Measurements from ENCODE around the gene NACAD. TPM values are rescaled to one million over a fixed set of nuclear protein-coding genes. Genes with fewer than 3 reads are reported as not detected.

Gene NACAD
- total RNA-seq, 2 donors from 2014 or later = 10.8 to 11.1 TPM

DNA sequence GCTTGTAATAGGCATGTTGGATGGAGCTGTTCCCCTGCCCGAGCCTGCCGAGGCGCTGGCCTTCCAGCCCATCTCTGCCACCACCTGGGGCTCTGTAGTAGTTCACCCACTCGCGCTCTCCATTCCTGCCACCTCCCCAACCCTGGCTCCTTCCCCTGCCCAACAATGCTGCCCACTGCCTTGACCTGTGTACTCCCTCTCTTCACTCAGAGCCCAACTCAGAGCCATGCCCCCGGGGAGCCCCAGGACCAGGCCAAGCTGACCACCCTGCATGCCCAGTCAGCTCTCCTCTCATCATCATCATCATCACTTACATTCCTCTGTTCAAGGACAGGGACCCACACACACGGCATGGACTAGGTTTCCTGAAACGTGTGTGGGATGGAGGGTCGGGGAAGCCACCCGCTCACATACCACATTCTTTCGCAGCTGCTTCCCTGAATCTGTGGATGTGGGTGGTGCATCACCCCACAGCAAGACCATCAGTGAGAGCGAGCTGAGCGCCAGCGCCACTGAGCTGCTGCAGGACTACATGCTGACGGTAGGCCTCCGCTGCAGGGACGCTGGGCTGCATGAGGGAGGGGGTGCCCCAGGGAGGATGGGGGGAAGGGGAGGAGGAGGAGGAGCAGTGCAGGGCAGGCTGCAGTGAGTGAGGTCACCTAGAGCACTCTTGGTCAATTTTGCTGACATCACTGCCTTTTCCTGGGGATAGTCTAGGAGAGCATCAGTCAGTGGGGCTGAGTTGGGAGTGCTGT lies 15.6 kb downstream of the NACAD start:
- ATAC-seq (ENCODE audit: insufficient number of reproducible peaks, low FRiP score, low read depth) (no peak), DNase-seq (ENCODE audit: low spot score) (no peak)
- no peaks in the 10 kb centered on the region for H3K9me3 ChIP-seq
- no peaks in the 10 kb centered on the region for H3K27me3 ChIP-seq (replicated peaks; ENCODE audit: insufficient read depth)
- H3K4me3 ChIP-seq = no peak overlapping the region
- no peak overlapping the region for H3K27ac ChIP-seq
- no peaks in the 10 kb centered on the region for H3K4me1 ChIP-seq (ENCODE audit: control insufficient read depth in 1 of 2, low read depth in 2 of 2)
- TF ChIP-seq, protein P1, sequence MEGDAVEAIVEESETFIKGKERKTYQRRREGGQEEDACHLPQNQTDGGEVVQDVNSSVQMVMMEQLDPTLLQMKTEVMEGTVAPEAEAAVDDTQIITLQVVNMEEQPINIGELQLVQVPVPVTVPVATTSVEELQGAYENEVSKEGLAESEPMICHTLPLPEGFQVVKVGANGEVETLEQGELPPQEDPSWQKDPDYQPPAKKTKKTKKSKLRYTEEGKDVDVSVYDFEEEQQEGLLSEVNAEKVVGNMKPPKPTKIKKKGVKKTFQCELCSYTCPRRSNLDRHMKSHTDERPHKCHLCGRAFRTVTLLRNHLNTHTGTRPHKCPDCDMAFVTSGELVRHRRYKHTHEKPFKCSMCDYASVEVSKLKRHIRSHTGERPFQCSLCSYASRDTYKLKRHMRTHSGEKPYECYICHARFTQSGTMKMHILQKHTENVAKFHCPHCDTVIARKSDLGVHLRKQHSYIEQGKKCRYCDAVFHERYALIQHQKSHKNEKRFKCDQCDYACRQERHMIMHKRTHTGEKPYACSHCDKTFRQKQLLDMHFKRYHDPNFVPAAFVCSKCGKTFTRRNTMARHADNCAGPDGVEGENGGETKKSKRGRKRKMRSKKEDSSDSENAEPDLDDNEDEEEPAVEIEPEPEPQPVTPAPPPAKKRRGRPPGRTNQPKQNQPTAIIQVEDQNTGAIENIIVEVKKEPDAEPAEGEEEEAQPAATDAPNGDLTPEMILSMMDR (IDR thresholded peaks at IDR 0.05) = no peak
- peaks cover 51% of the 10 kb centered on the region for H3K36me3 ChIP-seq

DNA sequence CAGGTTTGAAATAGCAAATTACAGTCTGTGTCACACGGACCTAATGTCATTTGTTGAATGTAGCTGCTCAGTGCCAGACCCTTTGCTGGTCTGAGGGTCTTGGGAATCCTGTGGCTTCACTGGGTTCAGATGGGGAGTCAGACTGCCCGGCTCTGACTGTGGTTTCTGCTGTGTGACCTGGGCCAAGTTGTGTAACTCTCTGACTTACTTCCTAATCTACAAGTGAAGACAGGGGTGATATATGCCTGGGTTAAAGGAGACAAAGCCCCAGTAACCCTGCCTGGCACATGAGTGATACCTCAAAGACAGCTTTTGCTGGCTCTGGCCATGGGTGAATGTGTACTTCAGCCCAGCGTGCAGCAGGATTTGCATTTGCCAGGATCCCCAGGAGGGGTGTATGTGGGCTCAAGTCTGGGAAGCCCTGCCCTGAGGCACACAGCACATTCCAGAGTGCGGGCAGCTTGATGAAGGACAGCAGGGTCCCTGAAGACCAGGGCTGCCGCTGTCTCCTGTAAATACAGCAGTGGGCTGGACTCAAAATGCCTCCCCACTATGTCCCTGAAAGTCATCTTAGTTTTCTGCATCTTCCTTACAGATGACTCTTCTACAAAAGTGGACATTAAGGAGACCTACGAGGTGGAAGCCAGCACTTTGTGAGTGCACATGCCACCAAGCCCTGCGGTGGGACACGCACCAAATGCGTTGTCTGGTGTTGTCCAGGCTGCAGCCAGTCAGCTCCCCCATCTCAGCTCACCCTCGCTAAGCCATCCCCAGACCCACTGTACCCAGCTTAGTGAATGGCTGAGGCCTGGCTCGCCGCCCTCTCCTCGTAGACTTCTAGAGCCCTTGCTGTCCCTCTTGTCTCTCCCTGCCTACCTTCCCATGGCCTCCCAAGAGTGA lies 16.4 kb downstream of the NACAD start:
- no peaks in the 10 kb centered on the region for H3K9me3 ChIP-seq
- peaks cover 53% of the 10 kb centered on the region for H3K36me3 ChIP-seq
- ATAC-seq (ENCODE audit: insufficient number of reproducible peaks, low FRiP score, low read depth) = no peak
- no peak for DNase-seq (ENCODE audit: low spot score)
- H3K27me3 ChIP-seq (replicated peaks; ENCODE audit: insufficient read depth) = no peaks in the 10 kb centered on the region
- H3K4me1 ChIP-seq (ENCODE audit: control insufficient read depth in 1 of 2, low read depth in 2 of 2) = no peaks in the 10 kb centered on the region
- TF ChIP-seq, protein P1 (IDR thresholded peaks at IDR 0.05) = no peak
- H3K27ac ChIP-seq = no peak overlapping the region
- no peak overlapping the region for H3K4me3 ChIP-seq

DNA sequence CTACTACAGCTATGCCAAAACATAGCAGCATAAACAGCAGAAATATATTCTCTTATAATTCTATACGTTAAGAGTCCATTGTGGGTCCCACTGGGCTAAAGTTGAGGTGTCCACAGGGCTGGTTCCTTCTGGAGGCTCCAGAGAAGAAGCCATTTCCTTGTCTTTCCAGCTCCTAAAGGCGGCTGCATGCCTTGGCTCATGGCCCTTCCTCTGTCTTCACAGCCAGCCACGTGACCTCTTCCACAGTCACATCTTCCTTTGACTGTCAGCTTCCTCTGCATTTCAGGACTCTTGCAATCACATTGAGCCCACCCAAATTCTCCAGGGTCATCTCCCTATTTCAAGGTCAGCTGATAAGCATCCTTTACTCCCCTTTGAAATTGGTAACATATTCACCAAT lies 17.2 kb downstream of the NACAD start:
- Histone ChIP-seq H3K4me3 (no peak overlapping the region), H3K27ac (no peak overlapping the region), H3K27me3 (replicated peaks; ENCODE audit: insufficient read depth) (no peaks in the 10 kb centered on the region), H3K36me3 (peaks cover 53% of the 10 kb centered on the region), H3K9me3 (no peaks in the 10 kb centered on the region), H3K4me1 (ENCODE audit: control insufficient read depth in 1 of 2, low read depth in 2 of 2) (no peaks in the 10 kb centered on the region)
- no peak for ATAC-seq (ENCODE audit: insufficient number of reproducible peaks, low FRiP score, low read depth)
- TF ChIP-seq, protein P1 (IDR thresholded peaks at IDR 0.05) = no peak
- DNase-seq (ENCODE audit: low spot score) = no peak

DNA sequence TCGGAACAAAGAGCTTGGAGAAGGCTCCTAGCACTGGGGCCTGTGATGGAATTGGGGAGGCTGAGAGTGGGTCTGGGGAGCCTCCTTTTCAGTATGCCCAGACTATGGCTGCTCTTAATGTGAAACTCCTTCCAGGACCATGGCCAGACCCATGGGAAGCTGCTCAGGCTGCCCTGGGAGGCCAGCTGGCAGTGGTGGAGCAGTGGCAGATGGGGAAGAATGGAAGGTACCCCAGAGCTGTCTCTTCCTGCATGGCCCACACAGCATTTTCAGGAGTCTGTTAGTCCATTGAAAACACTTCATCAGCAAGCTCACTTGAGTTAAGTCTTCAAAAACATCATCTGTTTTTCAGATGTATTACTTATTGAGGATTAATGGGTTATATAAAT lies 18.5 kb downstream of the NACAD start:
- no peak overlapping the region for H3K4me3 ChIP-seq
- DNase-seq (ENCODE audit: low spot score) (no peak), ATAC-seq (ENCODE audit: insufficient number of reproducible peaks, low FRiP score, low read depth) (no peak)
- H3K4me1 ChIP-seq (ENCODE audit: control insufficient read depth in 1 of 2, low read depth in 2 of 2) = no peaks in the 10 kb centered on the region
- H3K27me3 ChIP-seq (replicated peaks; ENCODE audit: insufficient read depth) = no peaks in the 10 kb centered on the region
- TF ChIP-seq, protein P1 (IDR thresholded peaks at IDR 0.05) = no peak
- peaks cover 53% of the 10 kb centered on the region for H3K36me3 ChIP-seq
- H3K9me3 ChIP-seq = no peaks in the 10 kb centered on the region
- no peak overlapping the region for H3K27ac ChIP-seq

Data from thoracic aorta (tissue), 2 donors.